HG03095 (cell line): ENCODE data around the gene BZW1.
"Not testable (repeated sequence)": the region's sequence is repeated elsewhere in the genome, so short reads cannot be mapped to it uniquely, and the experiment has no call there.

Source experiments
- ATAC-seq: cut with Tn5 transposase; IDR thresholded peaks from one replicate; pipeline ENCODE4 v1.9.1; 2021; ENCODE audit warnings: moderate library complexity; ENCODE audit not compliant: unreplicated experiment

Gene BZW1

GRCh38 chr2:200790185-200790584 is 21.5 kb upstream of the BZW1 start:
- ATAC-seq: no peak

GRCh38 chr2:200791905-200792304 is 19.8 kb upstream of the BZW1 start:
- ATAC-seq: no peak

GRCh38 chr2:200794143-200794542 is 17.6 kb upstream of the BZW1 start:
- no peak for ATAC-seq

- ATAC-seq: no peak
Measured at GRCh38 chr2:200795028-200795440, 16.7 kb upstream of the BZW1 start.

GRCh38 chr2:200796561-200796960 is 15.1 kb upstream of the BZW1 start:
- ATAC-seq: no peak

GRCh38 chr2:200797242-200797770 is 14.4 kb upstream of the BZW1 start:
- ATAC-seq: no peak

GRCh38 chr2:200798514-200798913 is 13.2 kb upstream of the BZW1 start:
- ATAC-seq: no peak

GRCh38 chr2:200800458-200800857 is 11.3 kb upstream of the BZW1 start:
- no peak for ATAC-seq

GRCh38 chr2:200801431-200801830 is 10.3 kb upstream of the BZW1 start:
- ATAC-seq: not testable (repeated sequence)

GRCh38 chr2:200809506-200810251 is 2.0 kb upstream of the BZW1 start:
- ATAC-seq: no peak

- ATAC-seq: no peak
Measured at GRCh38 chr2:200810252-200810997, 1.3 kb upstream of the BZW1 start.

- no peak for ATAC-seq
Measured at GRCh38 chr2:200810998-200811332, 745 bp upstream of the BZW1 start.

GRCh38 chr2:200812122-200813022 is 662 bp downstream of the BZW1 start:
- peak; percentile 43 for ATAC-seq

- no peak for ATAC-seq
Measured at GRCh38 chr2:200814276-200814815, 2.6 kb downstream of the BZW1 start.

GRCh38 chr2:200814917-200815316 is 3.2 kb downstream of the BZW1 start:
- ATAC-seq: no peak

GRCh38 chr2:200818732-200819131 is 7.0 kb downstream of the BZW1 start:
- not testable (repeated sequence) for ATAC-seq

GRCh38 chr2:200820573-200821234 is 9.0 kb downstream of the BZW1 start:
- no peak for ATAC-seq

GRCh38 chr2:200821686-200822245 is 10.1 kb downstream of the BZW1 start:
- ATAC-seq: no peak

GRCh38 chr2:200828104-200828503 is 16.4 kb downstream of the BZW1 start:
- ATAC-seq: no peak
